Mucosa of descending colon (tissue), 3 donors: ENCODE measurements around the gene APIP. TPM values are rescaled to one million over a fixed set of nuclear protein-coding genes. Genes with fewer than 3 reads are reported as not detected.

ENCODE experiments used
- ATAC-seq: fragments of 200-7000 bp; cut with Tn5 transposase; one replicate; pipeline ENCODE4 v1.9.1; 2020; ENCODE audit warnings: mild to moderate bottlenecking, moderate library complexity
- DNase-seq, 3 donors: peaks; one replicate each; pipeline ENCODE4 v3.0.0-alpha.2; 2020
- H3K36me3 ChIP-seq: fragments of 200-600 bp; one replicate; pipeline ENCODE4 v1.8.0; 2021; ENCODE audit warnings: low read depth, mild to moderate bottlenecking
- H3K4me1 ChIP-seq: fragments of 200-600 bp; one replicate; pipeline ENCODE4 v1.8.0; 2021; ENCODE audit warnings: low read depth, mild to moderate bottlenecking
- H3K4me3 ChIP-seq: fragments of 200-600 bp; one replicate; pipeline ENCODE4 v1.8.0; 2021; ENCODE audit warnings: mild to moderate bottlenecking
- H3K9me3 ChIP-seq: fragments of 200-600 bp; one replicate; pipeline ENCODE4 v1.8.0; 2021; ENCODE audit warnings: mild to moderate bottlenecking
- CTCF ChIP-seq: fragments of 200-600 bp; IDR thresholded peaks from one replicate; pipeline ENCODE4 v1.8.0; 2022; ENCODE audit warnings: antibody characterized with exemption, mild to moderate bottlenecking
- intact Hi-C, 2 donors: fragments of 100-400 bp; cut with DNase I in 1 of 2; cut with micrococcal nuclease in 1 of 2; formaldehyde crosslinking; loops; one replicate each; pipeline versions ENCODE4 v1.11.0 to v1.11.1; 2022; cut with DNase I, micrococcal nuclease
- total RNA-seq, 3 donors: library from RNA; stranded (reverse); fragmentation: NEBNext Ultra II Directional in 2 of 3; extraction: Animal tissue kit (Norgen Biotek cat#: 25700) in 2 of 3; gene quantifications; one replicate each; pipeline versions ENCODE4 v1.2.1 to v1.2.4, GENCODE V29; 2021 to 2023
- donor health status: DM: no; HTN: no; CAD: no; lungs with moderate emphysema.
- donor health status: DM: no; HTN: no; CAD: no.
- donor health status: DM: no; HTN: yes; CAD: no.

APIP gene
- total RNA-seq, 3 donors from 2014 or later, result 22.7 to 59.4 (median 44.9) TPM

GRCh38 chr11:34928960-34929680 lies 12.9 kb upstream of the APIP start:
- H3K36me3 ChIP-seq, result no peaks in the 10 kb centered on the region
- TF ChIP-seq CTCF, result no peak
- no peak overlapping the region for H3K4me3 ChIP-seq
- ATAC-seq (no peak), DNase-seq (no peak)
- intact Hi-C loops, result loop anchor here (5.0 to 10.0 kb wide), 4 partner anchors 313 to 556 kb away; no protein-coding TSS in a partner anchor
- no peaks in the 10 kb centered on the region for H3K4me1 ChIP-seq
- H3K9me3 ChIP-seq, result no peaks in the 10 kb centered on the region

GRCh38 chr11:34928268-34928959 lies 12.2 kb upstream of the APIP start:
- Histone ChIP-seq H3K4me1 (no peaks in the 10 kb centered on the region), H3K4me3 (no peak overlapping the region), H3K9me3 (no peaks in the 10 kb centered on the region), H3K36me3 (no peaks in the 10 kb centered on the region)
- ATAC-seq, result no peak
- DNase-seq, result no peak
- TF ChIP-seq CTCF, result no peak
- intact Hi-C loops, result loop anchor here (5.0 to 10.0 kb wide), 4 partner anchors 314 to 556 kb away; no protein-coding TSS in a partner anchor

GRCh38 chr11:34926831-34927132 lies 10.6 kb upstream of the APIP start:
- Histone ChIP-seq H3K9me3 (no peaks in the 10 kb centered on the region), H3K4me1 (no peaks in the 10 kb centered on the region), H3K36me3 (no peaks in the 10 kb centered on the region), H3K4me3 (no peak overlapping the region)
- ATAC-seq (no peak), DNase-seq (no peak)
- intact Hi-C loops, result loop anchor here (5.0 to 10.0 kb wide), 4 partner anchors 316 to 558 kb away; no protein-coding TSS in a partner anchor
- no peak for TF ChIP-seq CTCF

DNA sequence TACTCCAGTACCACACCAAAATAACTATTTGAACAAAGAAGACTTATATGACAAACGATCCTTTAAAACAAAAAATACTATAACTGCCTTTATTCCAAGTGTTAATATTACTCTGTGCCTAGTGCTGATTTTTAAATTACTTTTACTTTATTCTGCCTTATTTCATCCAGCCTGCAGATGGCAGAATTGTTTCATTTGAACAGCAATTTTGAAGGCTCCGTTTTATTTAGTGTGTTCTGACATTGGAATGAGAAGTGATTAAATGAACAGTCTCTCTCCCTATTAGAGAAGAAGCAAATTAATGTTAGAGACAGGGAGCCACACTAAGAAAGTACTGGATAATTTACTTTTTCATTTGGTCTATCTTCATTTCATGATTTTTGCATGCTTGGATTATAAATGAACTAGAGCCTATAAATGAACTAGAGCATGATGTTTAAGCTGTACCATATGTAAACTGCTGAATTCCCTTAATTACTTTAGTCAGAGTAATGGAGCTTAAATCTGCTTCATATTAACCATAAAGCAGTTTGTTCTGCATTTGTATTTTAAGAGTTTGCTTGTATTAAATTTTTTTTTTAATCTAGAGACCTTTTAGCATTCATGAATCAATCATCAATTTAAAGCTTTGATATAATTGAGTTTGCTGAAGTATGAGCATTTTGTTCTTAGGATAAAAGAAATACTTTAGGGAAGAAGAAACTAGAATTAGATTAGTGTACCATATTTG lies 10.1 kb upstream of the APIP start:
- Histone ChIP-seq H3K4me1 (no peaks in the 10 kb centered on the region), H3K4me3 (no peak overlapping the region), H3K9me3 (no peaks in the 10 kb centered on the region), H3K36me3 (no peaks in the 10 kb centered on the region)
- peak; percentile 25 for TF ChIP-seq CTCF
- ATAC-seq (peak; percentile 42), DNase-seq (peak in 1 of 3 donors; percentile 36)
- intact Hi-C loops, result loop anchor here (5.0 to 10.0 kb wide), 4 partner anchors 316 to 559 kb away; no protein-coding TSS in a partner anchor

DNA sequence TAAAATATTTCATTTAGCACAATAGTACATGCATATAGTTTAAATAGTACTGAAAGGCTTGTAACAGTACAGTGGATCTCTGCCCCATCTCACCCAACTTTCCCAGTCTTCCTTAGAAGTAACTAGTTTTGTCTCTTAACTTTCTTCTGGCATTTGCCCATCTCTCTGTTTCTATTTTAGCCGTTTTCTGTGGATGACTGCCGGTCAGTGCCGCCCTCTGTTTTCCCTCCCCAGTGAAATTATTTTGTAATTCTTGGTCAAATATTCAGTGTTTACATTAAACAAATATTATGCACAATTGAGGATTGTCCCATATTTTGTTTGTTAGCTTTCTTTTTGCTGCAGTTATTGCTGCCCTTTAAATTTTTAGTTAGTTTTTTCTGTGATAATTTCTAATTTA lies 8.5 kb upstream of the APIP start:
- Histone ChIP-seq H3K36me3 (no peaks in the 10 kb centered on the region), H3K9me3 (no peaks in the 10 kb centered on the region), H3K4me1 (no peaks in the 10 kb centered on the region), H3K4me3 (no peak overlapping the region)
- ATAC-seq (no peak), DNase-seq (no peak)
- no peak for TF ChIP-seq CTCF
- intact Hi-C loops, result loop anchor here (5.0 to 10.0 kb wide), 4 partner anchors 318 to 560 kb away; no protein-coding TSS in a partner anchor
